UCSD-AML1 (cell line): ENCODE results near the gene HIF1A.

Source experiments
- DNase-seq: peaks from one replicate; lab custom pipeline; 2025; ENCODE audit not compliant: unreplicated experiment; lab: John Stamatoyannopoulos, UW

HIF1A gene

DNA sequence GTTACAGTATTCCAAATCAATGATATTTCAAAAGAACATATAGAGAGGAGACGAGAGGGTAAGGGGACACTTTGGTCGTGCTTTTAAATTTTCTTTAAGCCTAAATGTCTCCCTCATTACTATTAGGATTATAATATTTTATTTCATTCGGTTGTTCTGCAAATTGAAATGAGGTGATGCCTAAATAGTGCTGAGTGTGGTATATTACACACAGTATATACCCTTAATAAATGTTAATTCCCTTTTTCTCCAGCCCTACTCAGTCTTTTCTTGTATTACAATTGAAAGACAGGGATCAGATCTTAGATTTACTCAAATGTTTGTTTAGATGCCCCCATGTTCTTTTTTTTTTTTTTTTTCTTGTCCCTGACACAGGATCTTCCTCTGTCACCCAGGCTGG lies 74.6 kb downstream of the HIF1A start:
- no peak for DNase-seq

- no peak for DNase-seq
Measured at GRCh38 chr14:61774861-61775260, 79.5 kb downstream of the HIF1A start.

DNA sequence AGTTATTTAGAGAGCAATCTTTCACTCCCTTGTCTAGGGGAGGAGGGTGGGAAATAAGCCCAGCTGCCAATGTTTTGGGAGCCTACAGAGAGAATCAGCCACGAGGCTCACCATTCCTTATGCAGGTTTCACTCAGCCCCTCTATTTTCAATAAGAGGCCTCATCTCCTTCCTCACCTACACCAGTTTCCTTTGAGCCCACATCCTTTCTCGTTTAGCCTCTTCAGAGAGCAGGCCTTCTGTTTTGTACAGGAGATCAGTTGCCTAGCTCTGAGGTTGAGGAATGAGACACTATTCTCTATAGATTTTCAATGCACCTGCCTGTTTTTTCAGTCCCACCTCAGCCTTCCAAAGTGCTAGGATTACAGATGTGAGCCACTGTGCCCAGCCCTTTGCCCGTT lies 84.8 kb downstream of the HIF1A start:
- DNase-seq = no peak

- DNase-seq = no peak
Measured at GRCh38 chr14:61797309-61797708, 102.0 kb downstream of the HIF1A start.
